Fibroblast of villous mesenchyme (primary cell): ENCODE results near the gene CDC34. TPM values are rescaled to one million over a fixed set of nuclear protein-coding genes. Genes with fewer than 3 reads are reported as not detected.

Experiments used
- DNase-seq: peaks from one replicate; pipeline ENCODE4 v3.0.0-alpha.2; 2010; ENCODE audit warnings: low read depth
- H3K4me3 ChIP-seq: 2 replicates; pipeline ENCODE4 v1.5.1; 2011; ENCODE audit warnings: low read depth, mild to moderate bottlenecking, low read length
- CTCF ChIP-seq: IDR thresholded peaks from 2 replicates; pipeline ENCODE4 v1.5.1; 2012; ENCODE audit warnings: low read depth, mild to moderate bottlenecking, low read length; ENCODE audit not compliant: insufficient read depth
- total RNA-seq: library from RNA; depleted of rRNA; stranded (reverse); fragments of >200 nt; gene quantifications from 2 replicates; pipeline ENCODE4 v1.2.3, GENCODE V29; 2012

Gene CDC34
- total RNA-seq, 1 donor, result 52.2 TPM

GRCh38 chr19:560121-560520 lies 28.6 kb downstream of the CDC34 start:
- no peak overlapping the region for H3K4me3 ChIP-seq
- no peak for TF ChIP-seq CTCF

DNA sequence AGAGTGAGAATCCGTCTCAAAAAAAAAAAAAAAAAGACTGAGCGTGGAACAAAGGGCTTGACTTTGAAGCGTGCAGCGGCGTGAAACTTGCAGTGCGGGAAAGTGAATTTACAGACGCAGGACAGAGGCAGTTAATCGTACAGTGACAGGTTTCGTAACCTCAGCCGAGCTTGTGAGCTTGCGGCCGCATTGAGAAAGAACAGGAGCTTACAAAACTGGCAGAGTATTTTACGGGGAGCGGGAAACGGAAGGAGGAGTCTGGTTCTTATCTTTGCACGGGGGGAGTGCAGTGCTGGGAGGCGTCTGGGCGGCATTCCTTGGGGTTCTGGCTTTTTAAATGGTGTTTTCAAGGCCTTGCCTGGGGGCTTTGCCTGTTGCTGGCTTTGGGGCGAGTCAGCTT lies 34.8 kb downstream of the CDC34 start:
- DNase-seq, result peak; percentile 100
- TF ChIP-seq CTCF, result no peak
- peak overlapping the region; percentile 48 for H3K4me3 ChIP-seq

More at GRCh38 chr19:560121-560520, 28.6 kb downstream of the CDC34 start:
- no peak for DNase-seq

- DNase-seq, result no peak
- TF ChIP-seq CTCF, result no peak
- peak overlapping the region; percentile 48 for H3K4me3 ChIP-seq
Observed at GRCh38 chr19:566844-567243, 35.3 kb downstream of the CDC34 start.

GRCh38 chr19:567296-567900 lies 35.8 kb downstream of the CDC34 start:
- peak; percentile 87 for DNase-seq
- peak overlapping the region; percentile 48 for H3K4me3 ChIP-seq
- no peak for TF ChIP-seq CTCF

- TF ChIP-seq CTCF, result no peak
- no peak overlapping the region for H3K4me3 ChIP-seq
- no peak for DNase-seq
Observed at GRCh38 chr19:570251-570686, 38.7 kb downstream of the CDC34 start.

DNA sequence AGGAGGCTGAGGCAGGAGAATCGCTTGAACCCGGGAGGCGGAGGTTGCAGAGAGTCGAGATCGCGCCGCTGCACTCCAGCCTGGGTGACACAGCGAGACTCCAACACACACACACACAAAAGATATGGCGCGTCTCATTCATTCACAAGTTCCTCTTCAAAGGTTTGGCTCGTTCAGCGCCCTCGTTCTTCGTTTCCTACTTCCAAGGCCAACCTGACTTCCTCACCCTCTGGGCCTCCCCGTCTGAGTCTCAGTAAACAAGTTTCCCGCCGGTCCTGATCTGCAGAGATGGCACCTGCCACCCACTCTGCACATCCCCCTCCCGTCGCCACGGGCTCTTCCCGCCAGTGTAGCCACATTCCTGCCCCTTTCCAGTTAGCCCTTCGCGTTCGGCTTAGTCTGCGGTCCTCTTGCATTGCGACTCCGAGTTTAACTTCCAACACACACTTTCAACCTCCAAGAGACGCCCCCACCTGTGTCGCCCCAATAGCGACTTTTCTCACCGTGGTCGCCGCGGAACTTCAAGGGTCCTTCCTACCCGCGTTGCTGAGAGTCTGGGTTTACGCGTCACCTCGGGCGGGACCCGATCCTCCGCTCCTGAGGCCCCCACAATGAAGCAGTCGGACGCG lies 39.5 kb downstream of the CDC34 start:
- peak overlapping the region; percentile 52 for H3K4me3 ChIP-seq
- DNase-seq, result peak; percentile 39
- TF ChIP-seq CTCF, result no peak

DNA sequence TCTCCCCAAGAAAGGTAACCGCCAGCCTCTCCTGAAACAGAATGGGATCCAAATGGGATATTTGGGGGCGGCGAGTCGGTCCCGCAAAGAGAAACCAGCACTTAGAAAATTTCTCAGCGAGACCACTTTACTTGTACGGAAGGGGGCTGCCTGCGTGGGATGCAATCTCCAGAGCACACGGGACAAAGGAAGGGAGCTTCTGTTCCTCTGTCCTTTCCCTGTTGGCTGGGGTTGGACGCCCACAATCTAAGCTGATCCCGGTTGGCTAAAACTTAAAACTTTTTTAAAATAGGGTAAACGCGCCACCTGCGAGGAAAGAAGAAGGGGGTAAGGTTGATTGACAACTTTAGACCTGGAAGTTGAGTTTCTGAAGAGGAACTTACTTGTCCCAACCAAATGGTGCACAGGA lies 40.0 kb downstream of the CDC34 start:
- peak; percentile 63 for DNase-seq
- TF ChIP-seq CTCF, result no peak

More for the DNA sequence above, 40.0 kb downstream of the CDC34 start:
- H3K4me3 ChIP-seq, result peak overlapping the region; percentile 52
